ENCODE data around the gene UQCR11. TPM values are rescaled to one million over a fixed set of nuclear protein-coding genes. Genes with fewer than 3 reads are reported as not detected.

The UQCR11 gene
- total RNA-seq, 1 donor from 2014 or later: 43.4 TPM

DNA sequence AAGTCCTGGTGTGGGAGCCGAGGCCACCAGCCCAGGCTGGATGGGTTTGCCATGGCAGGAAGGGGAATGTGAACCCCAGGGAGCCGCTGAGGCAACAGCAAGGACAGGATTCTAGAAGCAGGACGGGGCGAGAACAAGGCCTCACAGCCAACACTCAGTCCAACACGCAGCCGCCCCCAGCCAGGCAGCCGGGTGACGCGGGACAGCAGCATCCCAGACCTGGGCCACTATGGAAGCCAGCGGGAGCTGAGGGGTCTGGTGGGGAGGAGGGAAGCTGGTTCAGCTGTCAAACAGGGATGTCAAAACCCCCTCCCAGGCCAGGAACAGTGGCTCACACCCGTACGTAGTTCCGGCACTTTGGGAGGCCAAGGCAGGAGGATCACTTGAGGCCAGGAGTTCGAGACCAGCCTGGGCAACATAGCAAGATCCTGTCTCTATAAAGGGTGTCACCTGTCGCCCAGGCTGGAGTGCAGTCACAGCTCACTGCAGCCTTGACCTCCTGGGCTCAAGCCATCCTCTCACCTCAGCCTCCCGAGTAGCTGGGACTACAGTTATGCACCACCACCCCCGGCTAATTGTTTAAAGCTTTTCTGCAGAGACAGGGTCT lies 43.9 kb downstream of the UQCR11 start:
- TF ChIP-seq CTCF (IDR thresholded peaks at IDR 0.05; ENCODE audit: insufficient read depth, low read length, severe bottlenecking): no peak
- H3K36me3 ChIP-seq (ENCODE audit: control insufficient read depth, insufficient read depth, low read length): peaks cover 6% of the 10 kb centered on the region
- no peak for FAIRE-seq

GRCh38 chr19:1560286-1560882 lies 44.9 kb downstream of the UQCR11 start:
- TF ChIP-seq CTCF (IDR thresholded peaks at IDR 0.05; ENCODE audit: insufficient read depth, low read length, severe bottlenecking): no peak
- H3K4me3 ChIP-seq (ENCODE audit: low read depth, low read length): no peak overlapping the region
- FAIRE-seq (no peak), DNase-seq (ENCODE audit: low read depth) (no peak)
- no peaks in the 10 kb centered on the region for H3K27me3 ChIP-seq (ENCODE audit: control insufficient read depth, insufficient read depth, low read length)
- H3K36me3 ChIP-seq (ENCODE audit: control insufficient read depth, insufficient read depth, low read length): peaks cover 3% of the 10 kb centered on the region

More for the DNA sequence above, 43.9 kb downstream of the UQCR11 start:
- no peak for DNase-seq (ENCODE audit: low read depth)
- Histone ChIP-seq H3K27me3 (ENCODE audit: control insufficient read depth, insufficient read depth, low read length) (no peaks in the 10 kb centered on the region), H3K4me3 (ENCODE audit: low read depth, low read length) (no peak overlapping the region)

DNA sequence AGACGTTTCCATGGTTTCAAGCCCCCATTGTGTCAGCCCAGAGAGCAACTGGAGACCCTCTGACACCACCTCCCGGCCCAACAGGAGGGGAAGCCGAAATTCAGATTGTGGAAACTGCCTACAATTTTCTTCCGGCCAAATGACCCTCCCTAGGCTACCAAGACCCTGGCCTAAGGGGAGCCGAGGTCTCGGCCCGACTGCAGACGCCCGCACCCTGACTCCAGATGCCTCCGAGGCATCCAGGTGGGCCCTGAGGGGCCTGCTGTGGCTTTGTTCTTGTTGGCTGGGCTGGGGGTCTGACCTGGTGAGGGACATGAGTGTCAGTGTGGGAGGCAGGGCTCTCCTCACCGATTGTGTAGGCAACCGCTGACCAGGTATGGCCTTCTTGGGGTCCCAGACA lies 46.7 kb downstream of the UQCR11 start:
- FAIRE-seq (no peak), DNase-seq (ENCODE audit: low read depth) (no peak)
- TF ChIP-seq CTCF (IDR thresholded peaks at IDR 0.05; ENCODE audit: insufficient read depth, low read length, severe bottlenecking): no peak
- Histone ChIP-seq H3K4me3 (ENCODE audit: low read depth, low read length) (no peak overlapping the region), H3K36me3 (ENCODE audit: control insufficient read depth, insufficient read depth, low read length) (peaks cover 2% of the 10 kb centered on the region), H3K27me3 (ENCODE audit: control insufficient read depth, insufficient read depth, low read length) (no peaks in the 10 kb centered on the region)

DNA sequence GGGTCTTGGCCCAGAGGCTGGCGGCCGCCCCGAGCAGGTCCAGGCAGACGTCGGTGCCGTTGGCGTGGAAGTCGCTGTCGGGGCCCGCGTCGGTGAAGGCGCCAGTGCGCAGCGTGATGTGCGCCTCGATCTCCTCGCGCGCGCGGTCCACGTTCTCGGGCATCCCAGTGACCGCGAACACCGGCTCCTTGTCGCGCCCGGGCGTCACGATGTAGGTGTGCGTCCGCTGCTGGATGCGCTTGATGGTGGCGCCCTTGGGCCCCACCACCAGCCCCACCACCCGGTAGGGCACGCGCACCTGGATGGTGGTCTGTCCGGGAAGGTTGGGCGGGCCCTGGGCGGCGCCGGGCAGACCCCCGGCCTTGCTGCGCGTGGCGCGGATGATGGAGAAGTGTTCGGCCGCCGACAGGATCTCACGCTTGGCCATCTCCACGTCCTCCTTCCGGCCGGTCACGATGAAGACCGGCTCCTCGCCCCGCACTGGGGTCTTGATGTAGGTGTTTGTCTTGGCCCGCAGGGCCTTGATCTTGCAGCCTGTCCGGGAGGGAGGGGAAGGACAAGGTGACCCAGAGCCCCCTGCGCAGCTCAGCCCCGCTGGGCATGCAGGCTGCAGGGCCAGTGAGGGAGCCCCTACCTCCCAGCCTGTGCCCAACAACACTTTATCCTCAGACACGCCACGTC lies 48.7 kb downstream of the UQCR11 start:
- no peak for TF ChIP-seq CTCF (IDR thresholded peaks at IDR 0.05; ENCODE audit: insufficient read depth, low read length, severe bottlenecking)
- no peaks in the 10 kb centered on the region for H3K27me3 ChIP-seq (ENCODE audit: control insufficient read depth, insufficient read depth, low read length)
- FAIRE-seq (no peak), DNase-seq (ENCODE audit: low read depth) (no peak)
- H3K4me3 ChIP-seq (ENCODE audit: low read depth, low read length): no peak overlapping the region
- H3K36me3 ChIP-seq (ENCODE audit: control insufficient read depth, insufficient read depth, low read length): peaks cover 2% of the 10 kb centered on the region

GRCh38 chr19:1555487-1556389 lies 49.5 kb downstream of the UQCR11 start:
- Histone ChIP-seq H3K4me3 (ENCODE audit: low read depth, low read length) (no peak overlapping the region), H3K36me3 (ENCODE audit: control insufficient read depth, insufficient read depth, low read length) (peaks cover 2% of the 10 kb centered on the region), H3K27me3 (ENCODE audit: control insufficient read depth, insufficient read depth, low read length) (no peaks in the 10 kb centered on the region)
- TF ChIP-seq CTCF (IDR thresholded peaks at IDR 0.05; ENCODE audit: insufficient read depth, low read length, severe bottlenecking): no peak
- FAIRE-seq: no peak
- no peak for DNase-seq (ENCODE audit: low read depth)

All from bronchial epithelial cell (primary cell).